HepG2 (cell line): ENCODE results near the gene TRPC4AP. TPM values are rescaled to one million over a fixed set of nuclear protein-coding genes. Genes with fewer than 3 reads are reported as not detected.

Source experiments
- ATAC-seq: fragments of 200-7000 bp; cut with Tn5 transposase; 3 replicates; pipeline ENCODE4 v1.9.1; 2020; ENCODE audit warnings: mild to moderate bottlenecking, moderate library complexity
- BruUV-seq: library from RNA; stranded (reverse); fragments of 400-500 nt; replicated peaks from 2 replicates; lab custom pipeline; 2021; lab: Mats Ljungman, UMichigan
- CTCF ChIA-PET: fragments of 300-600 bp; formaldehyde crosslinking; extraction: SDS; loops from one replicate; lab custom pipeline; 2021; ENCODE audit warnings: low total read pairs, inconsistent platforms, low intra/inter-chr PET ratio; lab: Yijun Ruan, JAX
- POLR2A ChIA-PET: fragments of 350-600 bp; sonication (Branson Sonifier 250); formaldehyde crosslinking; loops from one replicate; lab custom pipeline; 2020; ENCODE audit warnings: antibody characterized with exemption, inconsistent platforms; lab: Yijun Ruan, JAX
- DNase-seq: peaks from one replicate; pipeline ENCODE4 v3.0.0-alpha.2; 2015; ENCODE audit warnings: low spot score
- FAIRE-seq: peaks from 3 replicates; lab custom pipeline; 2011; peaks lifted over from hg19 to GRCh38; lab: Jason Lieb, UNC
- H2AFZ ChIP-seq: one replicate; pipeline ENCODE4 v1.6.1; 2011; ENCODE audit warnings: low read length, inconsistent platforms
- H3K27ac ChIP-seq: fragments of 300-600 bp; 3 replicates; pipeline ENCODE4 v1.8.0; 2011; ENCODE audit warnings: mixed run types, mild to moderate bottlenecking, mixed read lengths, low read length, inconsistent platforms; ENCODE audit not compliant: insufficient read depth; ENCODE audit errors: extremely low read length
- H3K27me3 ChIP-seq, 2 experiments: fragments of 200-600 bp in 1 of 2; 2 replicates in 1 of 2; 3 replicates in 1 of 2; pipeline versions ENCODE4 v1.6.0 to v1.8.0; 2011; ENCODE audit warnings: low read length in 2 of 2, mild to moderate bottlenecking in 2 of 2, moderate library complexity in 2 of 2, inconsistent platforms in 1 of 2; ENCODE audit not compliant: insufficient read depth in 2 of 2, control insufficient read depth in 1 of 2
- H3K36me3 ChIP-seq, 2 experiments: fragments of 200-600 bp in 1 of 2; replicated peaks in 1 of 2; 2 replicates in 1 of 2; 3 replicates in 1 of 2; pipeline versions ENCODE4 v1.5.1 to v1.8.0; 2011; ENCODE audit warnings: low read length in 2 of 2, inconsistent platforms in 1 of 2; ENCODE audit not compliant: insufficient read depth in 2 of 2, control insufficient read depth in 1 of 2
- H3K4me1 ChIP-seq: 2 replicates; pipeline ENCODE4 v1.5.1; 2012; ENCODE audit warnings: low read length, inconsistent platforms; ENCODE audit not compliant: insufficient read depth
- H3K4me2 ChIP-seq: 2 replicates; pipeline ENCODE4 v1.6.0; 2011; ENCODE audit warnings: low read depth, low read length, inconsistent platforms
- H3K4me3 ChIP-seq, 3 experiments: fragments of 200-600 bp in 1 of 3; sonication (generic), shearing (Covaris generic) in 1 of 3; replicated peaks in 1 of 3; 2 replicates each; pipeline ENCODE4 v1.5.1; 2011 to 2016; ENCODE audit warnings: low read length in 3 of 3, inconsistent platforms in 2 of 3, low read depth in 2 of 3, mild to moderate bottlenecking in 2 of 3, control low read depth in 1 of 3, mixed read lengths in 1 of 3; ENCODE audit not compliant: insufficient read depth in 1 of 3
- H3K79me2 ChIP-seq: one replicate; pipeline ENCODE4 v1.6.1; 2011; ENCODE audit warnings: low read length, inconsistent platforms; ENCODE audit not compliant: insufficient read depth
- H3K9ac ChIP-seq: 2 replicates; pipeline ENCODE4 v1.6.0; 2011; ENCODE audit warnings: mild to moderate bottlenecking, low read depth, low read length, inconsistent platforms; ENCODE audit not compliant: insufficient read depth
- H3K9me3 ChIP-seq: 2 replicates; pipeline ENCODE4 v1.5.1; 2012; ENCODE audit warnings: mild to moderate bottlenecking, low read length
- H4K20me1 ChIP-seq: 2 replicates; pipeline ENCODE4 v1.6.0; 2011; ENCODE audit warnings: inconsistent platforms, mild to moderate bottlenecking, low read length, moderate library complexity; ENCODE audit not compliant: insufficient read depth
- DR1 ChIP-seq: sonication (generic); formaldehyde crosslinking; IDR thresholded peaks from 2 replicates; pipeline ENCODE4 v1.8.0; 2021; ENCODE audit warnings: mild to moderate bottlenecking, missing genetic modification reagents, inconsistent platforms
- HNF4A ChIP-seq: sonication (generic); formaldehyde crosslinking; IDR thresholded peaks from 2 replicates; pipeline ENCODE4 v1.4.0; 2020; ENCODE audit warnings: missing genetic modification reagents
- IRF9 ChIP-seq: sonication (generic); formaldehyde crosslinking; IDR thresholded peaks from 2 replicates; pipeline ENCODE4 v1.8.0; 2022; ENCODE audit warnings: missing genetic modification reagents, mild to moderate bottlenecking, borderline replicate concordance
- MAFF ChIP-seq: IDR thresholded peaks from 2 replicates; pipeline ENCODE4 v1.6.1; 2011; ENCODE audit warnings: low read depth, low read length, improper control_type of control experiment
- MTA1 ChIP-seq: sonication (generic); formaldehyde crosslinking; IDR thresholded peaks from 2 replicates; pipeline ENCODE4 v1.4.0; 2020; ENCODE audit warnings: missing genetic modification reagents, mild to moderate bottlenecking, borderline replicate concordance
- SRSF1 ChIP-seq: fragments of 200-400 bp; formaldehyde crosslinking; optimal IDR thresholded peaks from 2 replicates; pipeline ENCODE3; 2017; ENCODE audit warnings: mild to moderate bottlenecking, low read depth, low read length, moderate library complexity
- ZNF343 ChIP-seq: sonication (generic); formaldehyde crosslinking; IDR thresholded peaks from 2 replicates; pipeline ENCODE4 v1.4.0; 2020; ENCODE audit warnings: mild to moderate bottlenecking, missing genetic modification reagents
- WGBS: methylation state at CpG from one replicate; pipeline ENCODE4 v1.1.6; 2017; ENCODE audit warnings: low lambda C conversion rate; 5-methylcytosine and 5-hydroxymethylcytosine counted together
- in situ Hi-C: cut with HindIII; loops from 2 replicates; pipeline ENCODE4 v1.10.0; 2017; ENCODE audit warnings: low pct_unique_long_range_greater_than_20kb; ENCODE audit not compliant: extremely low pct_ligation_motif_present
- intact Hi-C: fragments of 100-400 bp; cut with micrococcal nuclease; formaldehyde crosslinking; loops from one replicate; pipeline ENCODE4 v1.10.0; 2022; ENCODE audit not compliant: unreplicated experiment
- polyA plus RNA-seq, 8 experiments: library from polyadenylated mRNA; depleted of rRNA in 3 of 8; stranded (reverse) in 7 of 8; unstranded in 1 of 8; fragments of >200 nt; fragmentation: Illumina TruSeq in 4 of 8; extraction: Trizol in 4 of 8; gene quantifications; 2 replicates each; pipeline versions ENCODE4 v1.2.1 to v1.2.3, GENCODE V29; 2011 to 2016; ENCODE audit warnings: low read depth in 4 of 8, missing spikeins in 1 of 8, mixed read lengths in 1 of 8; ENCODE audit not compliant: insufficient read depth in 1 of 8
- total RNA-seq, 5 experiments: library from RNA; depleted of rRNA; stranded (reverse); fragments of >200 nt; fragmentation: Illumina TruSeq; extraction: Trizol; gene quantifications; 2 replicates each; pipeline ENCODE4 v1.2.3, GENCODE V29; 2016; ENCODE audit warnings: low read depth in 1 of 5
- TF ChIP-seq, protein P1 (sequence below): sonication (generic); formaldehyde crosslinking; IDR thresholded peaks from 2 replicates; pipeline ENCODE4 v1.5.1; 2020; ENCODE audit warnings: missing genetic modification reagents, mild to moderate bottlenecking, borderline replicate concordance
- TF ChIP-seq, protein P2 (sequence below): sonication (generic); formaldehyde crosslinking; IDR thresholded peaks from 2 replicates; pipeline ENCODE4 v1.9.0; 2022; ENCODE audit warnings: low read depth, missing genetic modification reagents
- TF ChIP-seq, protein P3 (sequence below): sonication (generic); formaldehyde crosslinking; IDR thresholded peaks from 2 replicates; pipeline ENCODE4 v1.4.0; 2020; ENCODE audit warnings: missing genetic modification reagents

The TRPC4AP gene
- total and polyA plus RNA-seq, 2 of the 13 experiments (the other 11 are each of a cell fraction or from before 2014, with no cell fraction given), result 136 to 137 TPM

- TF ChIP-seq, protein P1, sequence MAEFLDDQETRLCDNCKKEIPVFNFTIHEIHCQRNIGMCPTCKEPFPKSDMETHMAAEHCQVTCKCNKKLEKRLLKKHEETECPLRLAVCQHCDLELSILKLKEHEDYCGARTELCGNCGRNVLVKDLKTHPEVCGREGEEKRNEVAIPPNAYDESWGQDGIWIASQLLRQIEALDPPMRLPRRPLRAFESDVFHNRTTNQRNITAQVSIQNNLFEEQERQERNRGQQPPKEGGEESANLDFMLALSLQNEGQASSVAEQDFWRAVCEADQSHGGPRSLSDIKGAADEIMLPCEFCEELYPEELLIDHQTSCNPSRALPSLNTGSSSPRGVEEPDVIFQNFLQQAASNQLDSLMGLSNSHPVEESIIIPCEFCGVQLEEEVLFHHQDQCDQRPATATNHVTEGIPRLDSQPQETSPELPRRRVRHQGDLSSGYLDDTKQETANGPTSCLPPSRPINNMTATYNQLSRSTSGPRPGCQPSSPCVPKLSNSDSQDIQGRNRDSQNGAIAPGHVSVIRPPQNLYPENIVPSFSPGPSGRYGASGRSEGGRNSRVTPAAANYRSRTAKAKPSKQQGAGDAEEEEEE, result no peak
- no peak for TF ChIP-seq DR1 (CRISPR knock-in tag)
- 0 out of 2 replicates have a peak, but pooled peaks have one; percentile 24 for TF ChIP-seq ZNF343 (CRISPR knock-in tag)
- TF ChIP-seq, all 625 proteins: peak for 6
Observed at GRCh38 chr20:35003211-35004031, 89.2 kb downstream of the TRPC4AP start (continued).

- H3K79me2 ChIP-seq, result no peaks in the 10 kb centered on the region
- no peak overlapping the region for H3K4me3 ChIP-seq
- WGBS, result 91% methylated on average over 9 of the region's 10 CpGs
- no peak overlapping the region for H3K27ac ChIP-seq
- DNase-seq, result no peak
- H3K27me3 ChIP-seq, result no peaks in the 10 kb centered on the region
- ATAC-seq, result peak; percentile 2; the same call in 2 of the 3 replicates
- peaks cover 75 to 86% of the 10 kb centered on the region in 2 experiments for H3K36me3 ChIP-seq
- H3K4me2 ChIP-seq, result no peak overlapping the region
- no peaks in the 10 kb centered on the region for H3K9me3 ChIP-seq
- H4K20me1 ChIP-seq, result no peaks in the 10 kb centered on the region; the same call in 1 of the 2 replicates
- CTCF ChIA-PET, result interaction anchor here (1.6 kb wide), 1 partner anchor 129 kb away, joined by 16 read pairs; the partner anchor contains the start of gene GGT7
- no peak for FAIRE-seq
- no TSS peak for BruUV-seq
- POLR2A ChIA-PET, result interaction anchor here (1.8 kb wide), 1 partner anchor 47 kb away, joined by 5 read pairs; the partner anchor contains the start of genes GSS and MYH7B
- no peak overlapping the region for H3K9ac ChIP-seq
- in situ Hi-C loops (no loop called here), intact Hi-C loops (loop anchor here (2.0 kb wide), 1 partner anchor 128 kb away; no protein-coding TSS in a partner anchor)
- H2AFZ ChIP-seq, result no peak overlapping the region
- peaks cover 11% of the 10 kb centered on the region for H3K4me1 ChIP-seq
- TF ChIP-seq, protein P2, sequence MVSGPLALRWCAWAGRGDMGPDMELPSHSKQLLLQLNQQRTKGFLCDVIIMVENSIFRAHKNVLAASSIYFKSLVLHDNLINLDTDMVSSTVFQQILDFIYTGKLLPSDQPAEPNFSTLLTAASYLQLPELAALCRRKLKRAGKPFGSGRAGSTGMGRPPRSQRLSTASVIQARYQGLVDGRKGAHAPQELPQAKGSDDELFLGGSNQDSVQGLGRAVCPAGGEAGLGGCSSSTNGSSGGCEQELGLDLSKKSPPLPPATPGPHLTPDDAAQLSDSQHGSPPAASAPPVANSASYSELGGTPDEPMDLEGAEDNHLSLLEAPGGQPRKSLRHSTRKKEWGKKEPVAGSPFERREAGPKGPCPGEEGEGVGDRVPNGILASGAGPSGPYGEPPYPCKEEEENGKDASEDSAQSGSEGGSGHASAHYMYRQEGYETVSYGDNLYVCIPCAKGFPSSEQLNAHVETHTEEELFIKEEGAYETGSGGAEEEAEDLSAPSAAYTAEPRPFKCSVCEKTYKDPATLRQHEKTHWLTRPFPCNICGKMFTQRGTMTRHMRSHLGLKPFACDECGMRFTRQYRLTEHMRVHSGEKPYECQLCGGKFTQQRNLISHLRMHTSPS (CRISPR knock-in tag), result 0 out of 2 replicates have a peak, but pooled peaks have one; percentile 25
- no peak for TF ChIP-seq SRSF1
- peak; percentile 57; the same call in 1 of the 2 replicates for TF ChIP-seq MTA1
- TF ChIP-seq IRF9 (CRISPR knock-in tag), result 0 out of 2 replicates have a peak, but pooled peaks have one; percentile 13
- peak; percentile 56; the same call in 1 of the 2 replicates for TF ChIP-seq HNF4A (CRISPR knock-in tag)
- TF ChIP-seq MAFF, result no peak
- TF ChIP-seq, protein P3, sequence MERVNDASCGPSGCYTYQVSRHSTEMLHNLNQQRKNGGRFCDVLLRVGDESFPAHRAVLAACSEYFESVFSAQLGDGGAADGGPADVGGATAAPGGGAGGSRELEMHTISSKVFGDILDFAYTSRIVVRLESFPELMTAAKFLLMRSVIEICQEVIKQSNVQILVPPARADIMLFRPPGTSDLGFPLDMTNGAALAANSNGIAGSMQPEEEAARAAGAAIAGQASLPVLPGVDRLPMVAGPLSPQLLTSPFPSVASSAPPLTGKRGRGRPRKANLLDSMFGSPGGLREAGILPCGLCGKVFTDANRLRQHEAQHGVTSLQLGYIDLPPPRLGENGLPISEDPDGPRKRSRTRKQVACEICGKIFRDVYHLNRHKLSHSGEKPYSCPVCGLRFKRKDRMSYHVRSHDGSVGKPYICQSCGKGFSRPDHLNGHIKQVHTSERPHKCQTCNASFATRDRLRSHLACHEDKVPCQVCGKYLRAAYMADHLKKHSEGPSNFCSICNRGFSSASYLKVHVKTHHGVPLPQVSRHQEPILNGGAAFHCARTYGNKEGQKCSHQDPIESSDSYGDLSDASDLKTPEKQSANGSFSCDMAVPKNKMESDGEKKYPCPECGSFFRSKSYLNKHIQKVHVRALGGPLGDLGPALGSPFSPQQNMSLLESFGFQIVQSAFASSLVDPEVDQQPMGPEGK, result peak; percentile 87
Observed at GRCh38 chr20:35002426-35003210, 90.0 kb downstream of the TRPC4AP start.
